C4-2B (cell line): ENCODE results near the gene SLC25A28.
A peak's percentile ranks its signal among the peaks of the same experiment; 100 is the strongest.

Source experiments
- H3K27ac ChIP-seq: fragments of 450-650 bp; 2 replicates; pipeline ENCODE4 v1.5.1; 2017
- ZFX ChIP-seq: fragments of 450-650 bp; IDR thresholded peaks from 2 replicates; pipeline ENCODE4 v1.6.1; 2017
- TF ChIP-seq, protein P1 (sequence below): fragments of 450-650 bp; conservative IDR thresholded peaks from 2 replicates; pipeline ENCODE4 v1.5.1; 2017; ENCODE audit warnings: mild to moderate bottlenecking

Gene SLC25A28

DNA sequence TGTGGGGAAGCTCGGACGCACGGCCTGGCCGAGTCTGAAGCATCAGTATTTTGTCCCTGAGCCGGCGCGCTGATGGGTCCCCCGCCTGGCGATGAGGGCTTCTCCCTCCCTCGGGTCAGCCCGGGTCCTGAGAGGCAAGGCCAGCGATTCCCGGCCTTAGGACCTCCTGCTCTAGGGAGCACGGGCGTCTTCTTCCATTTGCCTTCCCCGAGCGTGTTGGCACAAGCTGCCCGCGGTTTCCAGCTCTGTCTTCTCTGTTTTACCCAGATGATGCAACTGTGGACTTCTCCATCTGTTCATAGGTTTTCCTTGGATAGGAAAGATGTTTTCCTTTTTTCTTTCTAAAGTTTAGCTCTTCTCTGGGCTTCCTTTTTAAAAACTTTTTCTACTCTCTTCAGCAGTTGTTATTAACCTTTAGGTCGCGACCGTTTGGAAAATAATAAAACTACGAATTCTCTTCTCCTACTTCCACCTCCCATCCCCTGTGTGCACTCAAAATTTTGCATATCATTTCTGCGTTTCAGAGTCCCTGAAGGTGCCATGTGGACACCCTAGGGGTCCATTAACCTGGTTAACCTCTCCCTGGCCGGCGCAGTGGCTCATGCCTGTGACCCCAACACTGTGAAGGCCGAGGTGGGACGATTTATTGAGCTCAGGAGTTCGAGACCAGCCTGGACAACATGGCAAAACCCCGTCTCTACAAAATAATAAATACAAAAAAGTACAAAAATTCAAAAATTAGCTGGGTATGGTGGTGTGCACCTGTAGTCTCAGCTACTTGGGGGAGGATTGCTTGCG lies 1.4 kb upstream of the SLC25A28 start:
- H3K27ac ChIP-seq: peak overlapping the region; percentile 93
- TF ChIP-seq ZFX: no peak
- TF ChIP-seq, protein P1, sequence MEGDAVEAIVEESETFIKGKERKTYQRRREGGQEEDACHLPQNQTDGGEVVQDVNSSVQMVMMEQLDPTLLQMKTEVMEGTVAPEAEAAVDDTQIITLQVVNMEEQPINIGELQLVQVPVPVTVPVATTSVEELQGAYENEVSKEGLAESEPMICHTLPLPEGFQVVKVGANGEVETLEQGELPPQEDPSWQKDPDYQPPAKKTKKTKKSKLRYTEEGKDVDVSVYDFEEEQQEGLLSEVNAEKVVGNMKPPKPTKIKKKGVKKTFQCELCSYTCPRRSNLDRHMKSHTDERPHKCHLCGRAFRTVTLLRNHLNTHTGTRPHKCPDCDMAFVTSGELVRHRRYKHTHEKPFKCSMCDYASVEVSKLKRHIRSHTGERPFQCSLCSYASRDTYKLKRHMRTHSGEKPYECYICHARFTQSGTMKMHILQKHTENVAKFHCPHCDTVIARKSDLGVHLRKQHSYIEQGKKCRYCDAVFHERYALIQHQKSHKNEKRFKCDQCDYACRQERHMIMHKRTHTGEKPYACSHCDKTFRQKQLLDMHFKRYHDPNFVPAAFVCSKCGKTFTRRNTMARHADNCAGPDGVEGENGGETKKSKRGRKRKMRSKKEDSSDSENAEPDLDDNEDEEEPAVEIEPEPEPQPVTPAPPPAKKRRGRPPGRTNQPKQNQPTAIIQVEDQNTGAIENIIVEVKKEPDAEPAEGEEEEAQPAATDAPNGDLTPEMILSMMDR: no peak

DNA sequence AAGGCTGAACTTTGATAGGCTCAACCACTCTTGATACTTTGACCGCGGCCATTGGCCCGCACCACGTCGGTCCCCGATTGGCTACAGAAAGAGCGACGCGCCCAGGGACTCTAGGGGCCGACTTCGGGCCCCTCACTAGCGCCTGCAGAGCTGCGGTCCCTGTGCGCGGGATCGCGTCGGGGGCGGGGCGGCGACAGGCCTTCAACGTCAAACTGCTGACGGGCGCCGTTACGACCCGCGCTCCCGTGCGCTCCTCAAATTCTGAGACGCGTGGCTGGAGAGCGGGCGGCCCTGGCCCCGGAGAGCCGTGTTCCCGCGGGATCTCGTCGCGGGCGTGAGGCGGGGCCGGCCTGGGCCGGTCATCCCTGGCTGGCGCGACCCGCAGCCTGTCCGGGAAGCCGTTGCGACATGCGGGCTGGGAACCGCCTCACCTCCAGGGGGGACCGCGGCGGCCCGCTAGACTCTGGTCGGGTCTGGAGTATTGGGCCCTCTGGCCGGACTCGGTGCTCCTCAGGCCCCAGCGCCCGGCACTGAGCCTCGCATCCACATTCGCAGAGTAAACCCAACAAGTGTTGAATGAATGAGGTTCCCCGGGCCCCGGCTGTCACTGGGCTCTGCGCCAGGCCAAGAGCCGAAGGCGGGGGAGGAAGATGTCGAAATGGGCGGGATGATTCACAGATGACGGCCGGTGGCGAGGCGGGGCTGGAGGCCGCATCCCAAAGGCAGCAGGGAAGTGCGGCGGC lies 643 bp upstream of the SLC25A28 start:
- H3K27ac ChIP-seq: peak overlapping the region; percentile 93
- TF ChIP-seq ZFX: peak; percentile 45; the same call in 1 of the 2 replicates
- TF ChIP-seq, protein P1: no peak; the same call in 1 of the 2 replicates

DNA sequence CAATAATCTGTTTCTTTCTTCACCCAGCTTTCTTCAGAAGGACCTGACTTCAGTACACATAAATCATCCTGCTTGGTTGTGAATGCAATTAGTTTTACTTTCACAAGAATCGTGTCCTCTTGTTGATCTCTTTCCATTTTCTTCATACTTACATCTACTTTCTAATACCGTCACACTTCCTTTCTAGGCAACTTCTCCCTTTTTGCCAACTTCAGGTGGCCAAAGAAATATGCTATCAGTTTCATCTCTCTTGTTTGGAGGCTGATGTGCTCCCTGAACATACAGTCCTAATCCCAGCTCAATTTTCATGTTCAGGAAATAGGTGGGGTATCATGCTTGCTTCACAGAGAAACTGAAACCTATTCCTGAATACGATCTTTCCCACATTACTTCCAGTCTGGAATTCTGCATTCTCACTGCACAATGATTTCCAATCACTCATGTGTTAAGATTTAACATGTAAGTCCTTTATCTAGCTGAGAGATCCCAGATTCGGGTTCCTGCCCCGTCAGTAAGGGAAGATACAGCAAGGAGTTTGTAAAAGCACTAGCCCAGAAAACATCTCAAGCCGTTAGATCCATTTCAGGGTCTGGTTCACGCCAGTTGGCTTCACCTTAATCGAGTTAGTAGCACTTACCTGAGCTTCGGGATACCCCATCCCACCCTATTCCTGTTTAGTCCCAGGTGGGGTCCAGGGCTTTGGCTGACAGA lies 994 bp downstream of the SLC25A28 start:
- H3K27ac ChIP-seq: peak overlapping the region; percentile 93
- TF ChIP-seq, protein P1: no peak
- TF ChIP-seq ZFX: no peak

DNA sequence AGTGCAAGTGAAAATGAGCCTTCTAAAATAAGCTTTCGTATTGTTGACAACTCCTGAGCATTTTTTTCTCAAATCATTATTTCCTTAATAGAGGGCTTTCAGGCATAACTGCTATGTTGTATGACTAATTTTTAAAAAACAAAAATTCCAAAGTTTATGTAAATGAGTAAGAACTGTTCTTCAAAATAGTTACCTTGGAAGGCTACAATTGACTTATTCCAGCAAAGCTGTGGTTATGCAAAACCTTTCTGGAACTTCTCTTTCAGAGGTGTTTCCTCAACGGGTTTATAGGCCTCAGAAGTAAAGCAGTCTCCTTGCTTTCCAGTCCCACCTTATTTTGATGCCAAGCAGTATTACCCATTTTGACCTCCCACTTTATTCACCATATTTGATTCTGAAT lies 2.5 kb downstream of the SLC25A28 start:
- no peak for TF ChIP-seq ZFX
- TF ChIP-seq, protein P1: no peak
- no peak overlapping the region for H3K27ac ChIP-seq

DNA sequence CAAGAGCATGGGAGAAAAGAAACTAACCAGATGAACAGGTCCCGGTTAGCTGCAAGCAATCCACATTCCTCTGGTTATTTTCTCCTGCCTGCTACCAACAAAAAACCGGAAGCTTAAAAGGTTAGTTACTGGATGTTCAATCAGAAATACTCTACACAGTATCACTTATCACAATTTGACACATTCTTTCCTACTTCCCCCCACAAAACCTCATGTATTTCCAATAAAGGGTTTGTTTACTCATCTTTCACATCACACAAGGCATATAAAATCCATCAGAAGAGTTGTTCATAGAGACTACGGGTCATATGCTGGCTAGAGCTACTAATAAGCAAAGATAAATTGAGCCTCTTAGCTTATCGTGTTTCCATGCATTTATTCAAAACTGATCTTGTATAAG lies 4.8 kb downstream of the SLC25A28 start:
- no peak overlapping the region for H3K27ac ChIP-seq
- TF ChIP-seq, protein P1: no peak
- TF ChIP-seq ZFX: no peak

DNA sequence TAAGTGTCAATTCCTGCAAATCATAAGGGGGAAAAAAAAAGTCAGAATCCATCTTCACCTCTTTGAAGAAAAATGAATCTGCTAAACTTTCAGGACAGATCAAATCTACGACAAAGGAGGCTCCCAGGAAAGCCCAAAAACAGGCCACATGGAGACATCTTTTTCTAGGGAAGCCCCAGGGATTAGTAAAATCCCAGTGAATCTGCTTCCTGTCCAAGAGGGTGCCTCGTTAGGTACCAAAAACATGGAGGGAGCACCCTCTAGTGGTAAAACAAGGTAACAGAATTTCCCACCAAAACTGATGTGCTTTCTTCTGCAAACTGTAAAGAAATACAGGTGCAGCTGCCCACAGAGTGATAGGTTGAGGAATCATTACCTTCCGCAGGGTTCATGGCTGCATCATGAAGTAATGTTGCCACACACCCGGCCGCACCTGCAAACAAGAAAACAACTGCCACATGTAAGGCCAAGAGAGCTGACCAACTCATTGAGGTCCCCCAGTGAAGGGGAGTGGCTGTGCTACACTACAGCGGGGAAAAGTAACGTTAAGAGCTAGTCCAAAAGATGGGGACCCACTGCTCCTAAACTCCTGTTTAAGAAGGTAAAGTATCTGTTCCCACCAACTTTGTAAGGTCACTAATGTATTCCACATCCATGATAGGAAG lies 7.9 kb downstream of the SLC25A28 start:
- TF ChIP-seq ZFX: no peak
- TF ChIP-seq, protein P1: peak; percentile 76
- no peak overlapping the region for H3K27ac ChIP-seq
